ENCODE results near the gene GRIN2A.

The GRIN2A gene

DNA sequence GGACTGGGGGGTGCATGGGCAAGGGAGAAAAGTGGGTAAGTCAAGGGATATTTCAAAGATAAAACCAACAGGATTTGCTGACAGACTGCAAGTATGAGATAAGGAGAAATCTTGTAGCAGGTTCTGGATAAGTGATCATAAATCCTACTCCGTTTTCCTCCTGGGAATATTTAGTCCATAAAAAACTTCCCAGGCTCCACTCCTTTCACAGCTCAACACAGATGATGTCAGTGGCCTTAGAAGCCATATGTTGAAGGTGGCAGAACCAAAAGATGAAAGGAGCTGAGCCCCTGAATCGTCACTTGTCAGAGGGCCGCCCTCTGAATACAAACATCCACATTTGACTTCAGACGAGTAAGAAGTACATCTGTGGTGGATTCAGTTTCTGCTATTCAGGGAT is 71.7 kb downstream of the GRIN2A start:
- Histone ChIP-seq H3K4me3 (replicated peaks; ENCODE audit: insufficient read depth, low read length) (no peak overlapping the region), H3K27me3 (ENCODE audit: insufficient read depth, poor library complexity, severe bottlenecking) (no peaks in the 10 kb centered on the region), H3K27ac (replicated peaks) (no peak overlapping the region)
- TF ChIP-seq POLR2AphosphoS5 (IDR thresholded peaks at IDR 0.05; ENCODE audit: low read depth) (no peak), GABPA (IDR thresholded peaks at IDR 0.05; ENCODE audit: low read depth) (no peak), SPI1 (IDR thresholded peaks at IDR 0.05; ENCODE audit: borderline replicate concordance, low read depth) (no peak)
- TF ChIP-seq, protein P1, sequence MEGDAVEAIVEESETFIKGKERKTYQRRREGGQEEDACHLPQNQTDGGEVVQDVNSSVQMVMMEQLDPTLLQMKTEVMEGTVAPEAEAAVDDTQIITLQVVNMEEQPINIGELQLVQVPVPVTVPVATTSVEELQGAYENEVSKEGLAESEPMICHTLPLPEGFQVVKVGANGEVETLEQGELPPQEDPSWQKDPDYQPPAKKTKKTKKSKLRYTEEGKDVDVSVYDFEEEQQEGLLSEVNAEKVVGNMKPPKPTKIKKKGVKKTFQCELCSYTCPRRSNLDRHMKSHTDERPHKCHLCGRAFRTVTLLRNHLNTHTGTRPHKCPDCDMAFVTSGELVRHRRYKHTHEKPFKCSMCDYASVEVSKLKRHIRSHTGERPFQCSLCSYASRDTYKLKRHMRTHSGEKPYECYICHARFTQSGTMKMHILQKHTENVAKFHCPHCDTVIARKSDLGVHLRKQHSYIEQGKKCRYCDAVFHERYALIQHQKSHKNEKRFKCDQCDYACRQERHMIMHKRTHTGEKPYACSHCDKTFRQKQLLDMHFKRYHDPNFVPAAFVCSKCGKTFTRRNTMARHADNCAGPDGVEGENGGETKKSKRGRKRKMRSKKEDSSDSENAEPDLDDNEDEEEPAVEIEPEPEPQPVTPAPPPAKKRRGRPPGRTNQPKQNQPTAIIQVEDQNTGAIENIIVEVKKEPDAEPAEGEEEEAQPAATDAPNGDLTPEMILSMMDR (IDR thresholded peaks at IDR 0.05; ENCODE audit: insufficient read depth, low read length) = no peak
- TF ChIP-seq, protein P2, sequence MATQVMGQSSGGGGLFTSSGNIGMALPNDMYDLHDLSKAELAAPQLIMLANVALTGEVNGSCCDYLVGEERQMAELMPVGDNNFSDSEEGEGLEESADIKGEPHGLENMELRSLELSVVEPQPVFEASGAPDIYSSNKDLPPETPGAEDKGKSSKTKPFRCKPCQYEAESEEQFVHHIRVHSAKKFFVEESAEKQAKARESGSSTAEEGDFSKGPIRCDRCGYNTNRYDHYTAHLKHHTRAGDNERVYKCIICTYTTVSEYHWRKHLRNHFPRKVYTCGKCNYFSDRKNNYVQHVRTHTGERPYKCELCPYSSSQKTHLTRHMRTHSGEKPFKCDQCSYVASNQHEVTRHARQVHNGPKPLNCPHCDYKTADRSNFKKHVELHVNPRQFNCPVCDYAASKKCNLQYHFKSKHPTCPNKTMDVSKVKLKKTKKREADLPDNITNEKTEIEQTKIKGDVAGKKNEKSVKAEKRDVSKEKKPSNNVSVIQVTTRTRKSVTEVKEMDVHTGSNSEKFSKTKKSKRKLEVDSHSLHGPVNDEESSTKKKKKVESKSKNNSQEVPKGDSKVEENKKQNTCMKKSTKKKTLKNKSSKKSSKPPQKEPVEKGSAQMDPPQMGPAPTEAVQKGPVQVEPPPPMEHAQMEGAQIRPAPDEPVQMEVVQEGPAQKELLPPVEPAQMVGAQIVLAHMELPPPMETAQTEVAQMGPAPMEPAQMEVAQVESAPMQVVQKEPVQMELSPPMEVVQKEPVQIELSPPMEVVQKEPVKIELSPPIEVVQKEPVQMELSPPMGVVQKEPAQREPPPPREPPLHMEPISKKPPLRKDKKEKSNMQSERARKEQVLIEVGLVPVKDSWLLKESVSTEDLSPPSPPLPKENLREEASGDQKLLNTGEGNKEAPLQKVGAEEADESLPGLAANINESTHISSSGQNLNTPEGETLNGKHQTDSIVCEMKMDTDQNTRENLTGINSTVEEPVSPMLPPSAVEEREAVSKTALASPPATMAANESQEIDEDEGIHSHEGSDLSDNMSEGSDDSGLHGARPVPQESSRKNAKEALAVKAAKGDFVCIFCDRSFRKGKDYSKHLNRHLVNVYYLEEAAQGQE (IDR thresholded peaks at IDR 0.05; ENCODE audit: insufficient replicate concordance, low read depth) = no peak
- DNase-seq (ENCODE audit: low read depth in 1 of 2, low spot score in 1 of 2) = no peak

DNA sequence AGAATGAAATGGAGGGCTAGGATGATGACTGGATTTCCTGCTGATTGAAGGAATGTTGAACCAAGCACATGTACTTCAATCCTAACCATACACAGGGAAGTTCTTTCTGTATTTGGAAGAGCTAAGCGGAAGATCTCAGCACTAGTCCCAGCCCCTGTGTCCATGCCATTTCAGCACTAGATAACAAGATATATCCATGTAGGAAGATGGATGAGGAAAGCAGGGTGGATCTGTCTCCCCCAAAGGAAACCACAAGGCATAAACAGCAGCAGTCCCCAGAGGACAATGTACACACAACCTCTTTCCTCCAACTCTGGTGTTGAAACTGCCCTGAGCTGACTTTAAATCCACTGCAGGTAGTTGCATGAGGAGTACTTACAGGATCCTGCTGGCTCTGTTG is 75.1 kb downstream of the GRIN2A start:
- no peak for DNase-seq (ENCODE audit: low read depth in 1 of 2, low spot score in 1 of 2)
- H3K4me3 ChIP-seq (replicated peaks; ENCODE audit: insufficient read depth, low read length) = no peak overlapping the region
- no peak overlapping the region for H3K27ac ChIP-seq (replicated peaks)
- no peak for TF ChIP-seq POLR2AphosphoS5 (IDR thresholded peaks at IDR 0.05; ENCODE audit: low read depth)
- TF ChIP-seq GABPA (IDR thresholded peaks at IDR 0.05; ENCODE audit: low read depth) = no peak
- TF ChIP-seq SPI1 (IDR thresholded peaks at IDR 0.05; ENCODE audit: borderline replicate concordance, low read depth) = no peak
- TF ChIP-seq, protein P1 (IDR thresholded peaks at IDR 0.05; ENCODE audit: insufficient read depth, low read length) = no peak
- TF ChIP-seq, protein P2 (IDR thresholded peaks at IDR 0.05; ENCODE audit: insufficient replicate concordance, low read depth) = no peak
- H3K27me3 ChIP-seq (ENCODE audit: insufficient read depth, poor library complexity, severe bottlenecking) = no peaks in the 10 kb centered on the region

DNA sequence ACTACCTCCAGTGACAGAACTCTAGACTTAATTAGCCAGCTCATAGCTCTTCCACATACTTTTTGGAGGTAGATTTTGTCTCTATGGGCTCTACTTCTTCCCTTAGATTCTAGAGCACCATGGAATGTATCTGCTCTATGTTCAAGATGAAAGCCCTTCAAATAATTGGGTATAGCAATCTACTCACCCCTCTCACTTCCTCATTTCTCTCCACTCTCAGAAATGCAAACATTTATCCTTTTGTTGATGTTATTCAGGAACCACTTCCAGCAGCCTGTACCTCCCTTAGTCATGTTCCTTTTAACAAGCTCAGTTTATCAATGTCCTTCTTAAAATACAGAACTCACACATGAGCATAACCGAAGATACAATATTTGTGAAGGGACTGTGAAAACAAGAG is 78.5 kb downstream of the GRIN2A start:
- DNase-seq (ENCODE audit: low read depth in 1 of 2, low spot score in 1 of 2) = no peak
- no peak overlapping the region for H3K4me3 ChIP-seq (replicated peaks; ENCODE audit: insufficient read depth, low read length)
- H3K27me3 ChIP-seq (ENCODE audit: insufficient read depth, poor library complexity, severe bottlenecking) = no peaks in the 10 kb centered on the region
- H3K27ac ChIP-seq (replicated peaks) = no peak overlapping the region
- 0 out of 2 replicates have a peak, but pooled peaks have one; percentile 18 for TF ChIP-seq SPI1 (IDR thresholded peaks at IDR 0.05; ENCODE audit: borderline replicate concordance, low read depth)
- TF ChIP-seq GABPA (IDR thresholded peaks at IDR 0.05; ENCODE audit: low read depth) = no peak
- TF ChIP-seq POLR2AphosphoS5 (IDR thresholded peaks at IDR 0.05; ENCODE audit: low read depth) = no peak

DNA sequence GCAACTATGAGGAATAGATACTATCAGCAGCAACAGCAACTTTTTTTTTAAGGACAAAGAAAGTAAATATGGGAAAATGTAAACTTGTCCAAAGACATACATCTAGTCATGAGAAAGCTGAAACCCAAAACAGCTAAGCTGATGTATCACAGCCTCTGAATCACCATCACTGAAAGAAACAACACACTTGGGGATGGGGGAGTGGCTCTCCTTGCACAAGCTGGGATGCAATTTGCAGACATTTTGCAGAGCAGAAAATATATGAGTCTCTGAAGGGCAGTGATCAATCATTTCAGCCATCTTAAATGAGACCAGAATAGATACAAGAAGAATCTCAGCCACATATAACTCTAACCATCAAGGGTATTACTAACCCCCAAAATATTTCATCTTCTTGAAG is 79.1 kb downstream of the GRIN2A start:
- no peak for TF ChIP-seq POLR2AphosphoS5 (IDR thresholded peaks at IDR 0.05; ENCODE audit: low read depth)
- no peak for TF ChIP-seq SPI1 (IDR thresholded peaks at IDR 0.05; ENCODE audit: borderline replicate concordance, low read depth)
- TF ChIP-seq, protein P1 (IDR thresholded peaks at IDR 0.05; ENCODE audit: insufficient read depth, low read length) = no peak
- no peak for TF ChIP-seq GABPA (IDR thresholded peaks at IDR 0.05; ENCODE audit: low read depth)
- TF ChIP-seq, protein P2 (IDR thresholded peaks at IDR 0.05; ENCODE audit: insufficient replicate concordance, low read depth) = no peak
- Histone ChIP-seq H3K27ac (replicated peaks) (no peak overlapping the region), H3K27me3 (ENCODE audit: insufficient read depth, poor library complexity, severe bottlenecking) (no peaks in the 10 kb centered on the region), H3K4me3 (replicated peaks; ENCODE audit: insufficient read depth, low read length) (no peak overlapping the region)
- no peak for DNase-seq (ENCODE audit: low read depth in 1 of 2, low spot score in 1 of 2)

All from HL-60 (cell line).